Measurements from ENCODE around the gene TNFRSF18. TPM values are rescaled to one million over a fixed set of nuclear protein-coding genes. Genes with fewer than 3 reads are reported as not detected.

Gene TNFRSF18
- total and polyA plus RNA-seq, 2 donors: 4.2 to 29.9 TPM

DNA sequence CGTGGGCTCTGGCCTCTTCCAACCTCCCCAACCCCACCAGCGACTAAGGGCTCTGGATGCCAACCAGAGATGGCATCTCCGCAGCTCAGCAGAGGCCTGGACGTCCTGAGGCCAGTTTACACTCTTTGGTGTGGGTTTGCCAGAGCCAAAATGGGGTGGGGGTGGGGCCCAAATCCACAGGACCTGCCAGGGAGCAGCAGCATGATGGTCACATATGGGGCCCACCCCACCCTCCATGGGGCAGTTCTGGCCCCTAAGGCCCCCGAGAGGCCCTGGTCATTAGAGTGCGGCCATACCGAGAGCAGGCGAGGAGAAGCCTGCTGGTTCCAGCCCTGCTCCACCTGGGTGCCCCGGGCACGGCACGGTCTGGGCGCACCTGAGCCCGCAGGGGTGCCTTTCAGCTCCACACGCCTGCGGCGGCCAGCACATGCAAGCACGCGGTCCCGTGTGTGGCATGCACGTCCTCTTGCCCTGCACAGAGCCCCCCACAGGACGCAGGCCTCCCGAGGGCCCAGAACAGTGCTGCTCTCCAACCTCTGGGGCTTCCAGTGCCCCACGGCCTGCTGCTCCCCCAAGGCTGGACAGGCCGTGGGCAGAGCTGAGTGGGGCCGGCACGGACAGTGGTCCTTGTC lies 35.3 kb upstream of the TNFRSF18 start:
- Histone ChIP-seq H3K9me3 (ENCODE audit: control insufficient read depth in 2 of 2, insufficient read depth in 1 of 2, low read length in 1 of 2) (no peaks in the 10 kb centered on the region), H3K27me3 (ENCODE audit: control insufficient read depth in 2 of 2, insufficient read depth in 1 of 2, low read length in 1 of 2) (peaks cover 14 to 57% of the 10 kb centered on the region in 2 donors), H3K27ac (ENCODE audit: low read depth in 1 of 2, low read length in 1 of 2) (no peak overlapping the region), H3K36me3 (ENCODE audit: control insufficient read depth in 2 of 2, insufficient read depth in 2 of 2, low read length in 1 of 2) (no peaks in the 10 kb centered on the region), H3K4me1 (ENCODE audit: control insufficient read depth in 2 of 2, insufficient read depth in 2 of 2, low read length in 2 of 2) (peaks cover 0 to 2% of the 10 kb centered on the region in 2 donors), H3K4me3 (ENCODE audit: low read length in 2 of 2) (no peak overlapping the region)
- no peak for DNase-seq (ENCODE audit: low read depth in 6 of 9, low spot score in 9 of 9)
- 95% methylated on average over 26 of the region's 26 CpGs for WGBS

DNA sequence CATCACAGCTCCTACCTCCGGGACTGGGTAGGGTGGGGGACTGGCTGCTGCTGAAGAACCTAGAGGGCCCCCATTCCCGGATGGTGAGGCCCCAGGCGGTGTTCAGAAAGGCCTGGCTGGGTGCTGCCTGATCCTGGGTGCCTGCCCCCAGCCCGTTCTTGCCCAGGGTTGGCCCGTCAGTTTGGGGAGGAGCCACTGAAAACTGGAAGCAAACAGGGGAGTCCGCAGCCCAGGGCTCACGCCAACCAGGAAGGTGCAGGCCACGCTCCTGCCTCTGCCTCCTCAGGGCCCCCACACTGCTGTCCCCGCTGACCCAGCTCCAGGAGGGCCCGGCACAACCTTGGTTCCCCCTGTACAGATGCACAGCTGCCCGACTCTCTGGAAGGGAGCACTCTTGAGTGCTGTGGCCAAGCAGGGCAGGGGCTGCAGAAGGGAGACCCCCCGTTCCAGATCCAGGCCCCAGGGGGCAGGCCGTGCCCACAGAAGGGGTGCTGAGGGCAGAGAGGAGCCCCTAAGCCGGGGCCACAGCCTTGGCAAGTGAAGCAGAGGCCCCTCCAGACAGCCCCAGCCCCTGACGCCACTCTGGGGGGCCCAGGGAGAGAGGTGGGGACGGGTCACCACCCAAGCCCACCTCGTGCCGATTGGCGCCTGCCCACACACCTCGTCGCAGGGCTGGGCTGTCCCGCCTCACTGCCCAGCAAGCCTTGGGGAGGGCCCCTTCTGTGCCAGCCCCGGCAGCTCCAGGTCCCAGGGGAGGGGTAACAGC lies 34.6 kb upstream of the TNFRSF18 start:
- WGBS: 79% methylated on average over 23 of the region's 23 CpGs
- DNase-seq (ENCODE audit: low read depth in 6 of 9, low spot score in 9 of 9): no peak
- no peaks in the 10 kb centered on the region for H3K9me3 ChIP-seq (ENCODE audit: control insufficient read depth in 2 of 2, insufficient read depth in 1 of 2, low read length in 1 of 2)
- no peak overlapping the region for H3K4me3 ChIP-seq (ENCODE audit: low read length in 2 of 2)
- H3K27me3 ChIP-seq (ENCODE audit: control insufficient read depth in 2 of 2, insufficient read depth in 1 of 2, low read length in 1 of 2): peaks cover 7 to 52% of the 10 kb centered on the region in 2 donors
- H3K27ac ChIP-seq (ENCODE audit: low read depth in 1 of 2, low read length in 1 of 2): no peak overlapping the region
- H3K4me1 ChIP-seq (ENCODE audit: control insufficient read depth in 2 of 2, insufficient read depth in 2 of 2, low read length in 2 of 2): peaks cover 0 to 3% of the 10 kb centered on the region in 2 donors
- no peaks in the 10 kb centered on the region for H3K36me3 ChIP-seq (ENCODE audit: control insufficient read depth in 2 of 2, insufficient read depth in 2 of 2, low read length in 1 of 2)

DNA sequence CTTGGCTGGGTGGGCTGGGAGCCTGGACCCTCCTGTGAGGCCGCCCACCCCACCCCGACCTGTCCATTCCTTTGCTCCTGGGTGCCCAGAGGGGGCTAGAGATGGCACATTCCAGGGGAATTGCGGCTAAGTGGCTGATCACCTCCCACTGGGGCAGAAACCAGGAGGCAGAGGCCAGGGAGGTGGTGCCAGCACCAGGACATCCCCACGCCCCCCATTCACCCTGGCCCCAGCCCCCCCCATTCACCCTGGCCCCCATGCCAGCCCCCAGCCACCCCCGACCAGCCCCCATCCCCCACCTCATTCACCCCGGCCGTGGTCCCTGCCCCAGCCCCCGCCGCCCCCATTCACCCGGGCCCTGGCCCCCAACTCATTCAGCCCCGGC lies 33.9 kb upstream of the TNFRSF18 start:
- Histone ChIP-seq H3K27me3 (ENCODE audit: control insufficient read depth in 2 of 2, insufficient read depth in 1 of 2, low read length in 1 of 2) (peaks cover under 1 to 46% of the 10 kb centered on the region in 2 donors), H3K27ac (ENCODE audit: low read depth in 1 of 2, low read length in 1 of 2) (no peak overlapping the region), H3K36me3 (ENCODE audit: control insufficient read depth in 2 of 2, insufficient read depth in 2 of 2, low read length in 1 of 2) (peaks cover 0 to 2% of the 10 kb centered on the region in 2 donors), H3K4me1 (ENCODE audit: control insufficient read depth in 2 of 2, insufficient read depth in 2 of 2, low read length in 2 of 2) (peaks cover 0 to 3% of the 10 kb centered on the region in 2 donors), H3K9me3 (ENCODE audit: control insufficient read depth in 2 of 2, insufficient read depth in 1 of 2, low read length in 1 of 2) (no peaks in the 10 kb centered on the region), H3K4me3 (ENCODE audit: low read length in 2 of 2) (no peak overlapping the region)
- no peak for DNase-seq (ENCODE audit: low read depth in 6 of 9, low spot score in 9 of 9)
- 72% methylated on average over 11 of the region's 11 CpGs for WGBS

DNA sequence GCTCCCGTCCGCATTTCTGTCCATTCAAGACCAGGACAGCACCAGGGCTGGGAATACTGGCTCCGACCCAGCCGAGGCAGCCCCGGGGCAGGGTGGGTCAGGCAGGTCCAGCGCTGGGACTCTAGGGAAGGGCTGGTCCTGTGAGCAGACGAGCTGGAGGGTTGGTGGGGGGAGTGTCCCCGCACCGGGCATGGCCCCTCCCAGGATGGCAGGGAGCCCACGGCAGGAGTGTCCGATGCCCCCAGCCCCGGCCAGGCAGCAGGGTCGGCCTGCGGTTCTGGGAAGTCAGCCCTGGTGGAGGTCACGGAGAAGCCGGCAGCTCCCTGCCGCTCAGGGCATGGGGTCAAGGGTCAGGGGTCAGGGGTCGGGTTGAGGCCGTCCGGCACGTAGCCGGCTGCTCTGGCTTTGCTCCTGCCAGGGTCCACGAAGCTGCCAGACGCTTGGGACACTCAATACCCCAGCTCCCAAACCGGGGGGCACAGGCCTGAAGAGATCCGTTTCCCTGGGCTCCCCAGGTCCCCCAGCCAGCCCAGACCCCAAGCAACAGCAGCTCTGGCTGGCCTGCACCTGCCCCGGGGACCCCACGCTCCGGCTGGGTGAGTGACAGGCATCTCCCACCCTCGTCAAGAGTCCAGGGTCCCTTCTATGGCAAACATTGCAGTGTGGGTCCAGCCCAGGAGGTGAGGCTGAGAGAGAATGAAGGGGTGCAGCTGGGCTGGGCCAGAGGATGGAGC lies 33.4 kb upstream of the TNFRSF18 start:
- Histone ChIP-seq H3K27me3 (ENCODE audit: control insufficient read depth in 2 of 2, insufficient read depth in 1 of 2, low read length in 1 of 2) (peaks cover 0 to 43% of the 10 kb centered on the region in 2 donors), H3K9me3 (ENCODE audit: control insufficient read depth in 2 of 2, insufficient read depth in 1 of 2, low read length in 1 of 2) (no peaks in the 10 kb centered on the region), H3K4me3 (ENCODE audit: low read length in 2 of 2) (no peak overlapping the region), H3K27ac (ENCODE audit: low read depth in 1 of 2, low read length in 1 of 2) (no peak overlapping the region), H3K4me1 (ENCODE audit: control insufficient read depth in 2 of 2, insufficient read depth in 2 of 2, low read length in 2 of 2) (peaks cover 0 to 3% of the 10 kb centered on the region in 2 donors), H3K36me3 (ENCODE audit: control insufficient read depth in 2 of 2, insufficient read depth in 2 of 2, low read length in 1 of 2) (peaks cover 0 to 3% of the 10 kb centered on the region in 2 donors)
- WGBS: 69% methylated on average over 30 of the region's 30 CpGs
- DNase-seq (ENCODE audit: low read depth in 6 of 9, low spot score in 9 of 9): no peak

DNA sequence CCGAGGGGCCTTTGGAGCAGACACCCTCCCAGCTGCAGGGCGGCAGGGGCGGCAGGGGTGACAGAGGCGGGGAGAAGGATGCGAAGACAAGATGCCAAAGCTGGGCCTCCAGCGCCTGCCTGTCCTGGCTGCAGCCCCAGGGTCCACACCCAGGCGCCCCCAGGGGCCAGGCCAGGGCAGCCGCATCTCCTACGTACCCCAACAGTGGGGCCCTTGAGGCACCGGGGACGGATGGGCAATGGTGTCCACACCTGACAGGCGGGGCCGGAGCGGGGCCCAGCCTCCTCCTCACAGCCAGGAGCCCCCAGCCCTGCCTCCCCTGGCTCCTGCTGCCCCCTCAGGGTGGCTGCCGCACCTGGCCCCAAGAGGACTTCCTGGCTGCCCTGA lies 32.8 kb upstream of the TNFRSF18 start:
- peaks cover 0 to 6% of the 10 kb centered on the region in 2 donors for H3K36me3 ChIP-seq (ENCODE audit: control insufficient read depth in 2 of 2, insufficient read depth in 2 of 2, low read length in 1 of 2)
- 88% methylated on average over 15 of the region's 15 CpGs for WGBS
- no peak overlapping the region for H3K27ac ChIP-seq (ENCODE audit: low read depth in 1 of 2, low read length in 1 of 2)
- H3K4me3 ChIP-seq (ENCODE audit: low read length in 2 of 2): no peak overlapping the region
- H3K9me3 ChIP-seq (ENCODE audit: control insufficient read depth in 2 of 2, insufficient read depth in 1 of 2, low read length in 1 of 2): no peaks in the 10 kb centered on the region
- H3K27me3 ChIP-seq (ENCODE audit: control insufficient read depth in 2 of 2, insufficient read depth in 1 of 2, low read length in 1 of 2): peaks cover 0 to 41% of the 10 kb centered on the region in 2 donors
- peaks cover 0 to 3% of the 10 kb centered on the region in 2 donors for H3K4me1 ChIP-seq (ENCODE audit: control insufficient read depth in 2 of 2, insufficient read depth in 2 of 2, low read length in 2 of 2)
- DNase-seq (ENCODE audit: low read depth in 6 of 9, low spot score in 9 of 9): no peak

DNA sequence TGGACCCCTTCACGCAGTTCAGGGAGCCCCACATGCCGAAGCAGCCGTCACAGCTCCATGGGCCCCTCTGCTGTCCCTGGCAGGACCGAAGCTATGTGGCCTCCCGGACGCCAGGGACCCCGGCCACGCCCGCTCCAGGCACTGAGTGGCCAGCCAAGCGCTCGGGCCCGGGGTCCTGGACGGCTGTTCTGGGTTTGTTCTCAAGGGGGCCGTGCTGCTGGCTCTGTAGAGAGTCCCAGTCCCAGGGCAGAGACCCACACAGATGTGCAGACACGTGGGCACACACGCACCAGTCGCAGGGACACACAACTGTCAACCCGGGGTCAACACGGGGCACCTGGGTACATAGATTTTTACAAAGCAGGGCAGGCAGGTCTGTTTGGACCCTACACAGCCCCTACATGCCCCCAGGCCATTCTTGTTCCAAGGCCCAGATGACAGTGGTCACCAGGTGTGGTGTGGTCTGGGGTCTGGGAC lies 32.3 kb upstream of the TNFRSF18 start:
- Histone ChIP-seq H3K27ac (ENCODE audit: low read depth in 1 of 2, low read length in 1 of 2) (no peak overlapping the region), H3K36me3 (ENCODE audit: control insufficient read depth in 2 of 2, insufficient read depth in 2 of 2, low read length in 1 of 2) (peaks cover 3 to 6% of the 10 kb centered on the region in 2 donors), H3K4me3 (ENCODE audit: low read length in 2 of 2) (no peak overlapping the region), H3K4me1 (ENCODE audit: control insufficient read depth in 2 of 2, insufficient read depth in 2 of 2, low read length in 2 of 2) (peaks cover 0 to 3% of the 10 kb centered on the region in 2 donors), H3K9me3 (ENCODE audit: control insufficient read depth in 2 of 2, insufficient read depth in 1 of 2, low read length in 1 of 2) (no peaks in the 10 kb centered on the region), H3K27me3 (ENCODE audit: control insufficient read depth in 2 of 2, insufficient read depth in 1 of 2, low read length in 1 of 2) (peaks cover 0 to 41% of the 10 kb centered on the region in 2 donors)
- WGBS: 86% methylated on average over 19 of the region's 19 CpGs
- no peak for DNase-seq (ENCODE audit: low read depth in 6 of 9, low spot score in 9 of 9)

DNA sequence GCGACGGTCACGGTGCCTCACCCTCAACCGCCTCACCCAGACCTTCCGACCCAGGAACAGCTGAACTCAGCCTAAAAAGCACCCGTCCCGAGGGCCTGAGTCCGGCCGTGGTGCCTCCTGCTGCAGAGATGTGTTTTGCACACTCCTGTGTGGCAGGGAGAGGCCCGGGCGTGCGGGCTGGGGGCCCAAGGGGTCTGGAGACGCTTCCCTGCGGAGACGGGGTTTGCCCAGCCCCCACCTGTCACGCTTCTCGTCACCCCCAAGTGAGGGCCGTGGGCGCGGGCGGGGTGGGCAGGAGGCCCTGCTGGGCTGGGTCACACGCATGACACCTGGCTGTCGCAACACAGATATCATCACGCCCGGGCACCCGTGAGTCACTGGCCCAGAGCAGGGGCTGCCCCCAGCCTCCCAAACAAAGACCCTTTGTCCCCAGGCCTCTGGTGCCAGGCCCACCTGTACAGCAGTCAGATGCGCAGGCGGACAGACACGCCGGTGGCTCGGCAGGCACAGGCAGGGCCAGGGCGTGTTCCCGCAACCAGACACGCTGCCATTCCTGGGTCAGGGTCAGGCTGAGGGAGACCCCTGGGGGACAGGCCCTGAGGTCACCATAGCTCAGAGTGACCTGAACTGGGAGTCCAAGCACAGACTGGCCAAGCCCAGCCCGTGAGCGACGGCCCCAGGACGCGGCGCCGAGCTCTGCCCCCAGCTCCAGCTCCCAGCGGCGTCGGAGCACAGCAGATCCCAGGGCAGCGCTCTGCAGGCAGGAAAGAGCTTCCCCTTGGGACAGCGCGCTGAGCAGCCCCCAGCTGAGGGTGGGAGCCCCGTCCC lies 31.7 kb upstream of the TNFRSF18 start:
- Histone ChIP-seq H3K36me3 (ENCODE audit: control insufficient read depth in 2 of 2, insufficient read depth in 2 of 2, low read length in 1 of 2) (peaks cover 3 to 6% of the 10 kb centered on the region in 2 donors), H3K4me1 (ENCODE audit: control insufficient read depth in 2 of 2, insufficient read depth in 2 of 2, low read length in 2 of 2) (peaks cover 4 to 6% of the 10 kb centered on the region in 2 donors), H3K4me3 (ENCODE audit: low read length in 2 of 2) (no peak overlapping the region), H3K27ac (ENCODE audit: low read depth in 1 of 2, low read length in 1 of 2) (no peak overlapping the region), H3K9me3 (ENCODE audit: control insufficient read depth in 2 of 2, insufficient read depth in 1 of 2, low read length in 1 of 2) (no peaks in the 10 kb centered on the region), H3K27me3 (ENCODE audit: control insufficient read depth in 2 of 2, insufficient read depth in 1 of 2, low read length in 1 of 2) (peaks cover 0 to 41% of the 10 kb centered on the region in 2 donors)
- DNase-seq (ENCODE audit: low read depth in 6 of 9, low spot score in 9 of 9): no peak
- WGBS: 76% methylated on average over 48 of the region's 48 CpGs

DNA sequence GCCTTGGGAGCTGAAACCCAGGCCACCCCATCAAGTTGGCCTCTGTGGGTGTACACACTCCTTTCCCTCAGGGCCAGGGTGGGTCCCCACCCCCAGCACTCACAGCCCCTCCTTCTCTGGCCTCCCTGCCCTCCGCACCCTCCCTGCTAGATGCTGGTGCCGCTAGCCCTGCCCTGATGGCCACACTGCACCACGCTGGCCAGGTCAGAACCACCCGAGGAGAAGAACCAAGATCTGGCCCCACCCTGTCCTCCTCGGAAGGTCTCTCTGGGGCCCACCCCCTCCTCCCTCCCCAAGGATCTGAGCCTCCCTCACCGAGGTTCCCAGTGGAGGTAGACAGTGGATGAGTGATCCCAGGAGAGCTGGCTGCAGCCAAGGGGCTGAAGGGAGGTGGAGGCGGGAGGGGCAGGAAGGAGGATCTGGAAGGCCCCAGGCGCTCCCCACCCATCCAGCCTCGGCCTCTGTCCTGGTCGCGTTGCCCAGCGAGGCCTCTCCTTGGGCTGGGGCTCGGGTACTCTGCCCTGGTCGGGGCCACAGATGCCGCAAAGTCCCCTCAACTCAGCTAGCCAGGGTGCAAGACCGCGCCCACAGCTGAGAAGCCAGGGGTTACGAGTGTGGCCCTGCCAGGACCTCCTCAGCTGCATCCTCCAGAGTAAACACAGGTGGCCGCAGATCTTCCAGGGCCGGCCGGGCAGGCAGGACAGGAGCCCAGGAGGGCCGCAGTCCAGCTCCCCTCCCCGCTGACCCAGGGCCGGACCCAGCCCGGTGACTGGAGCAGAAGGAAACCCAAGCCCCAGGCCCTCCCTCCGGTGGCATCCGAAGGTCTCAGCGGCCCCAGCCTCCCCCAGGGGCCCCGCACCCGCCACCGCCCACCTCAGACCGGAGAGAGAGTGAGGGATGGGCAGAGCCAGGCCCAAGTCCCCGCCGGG lies 30.8 kb upstream of the TNFRSF18 start:
- H3K4me1 ChIP-seq (ENCODE audit: control insufficient read depth in 2 of 2, insufficient read depth in 2 of 2, low read length in 2 of 2): peaks cover 6 to 10% of the 10 kb centered on the region in 2 donors
- H3K9me3 ChIP-seq (ENCODE audit: control insufficient read depth in 2 of 2, insufficient read depth in 1 of 2, low read length in 1 of 2): no peaks in the 10 kb centered on the region
- no peak for DNase-seq (ENCODE audit: low read depth in 6 of 9, low spot score in 9 of 9)
- H3K36me3 ChIP-seq (ENCODE audit: control insufficient read depth in 2 of 2, insufficient read depth in 2 of 2, low read length in 1 of 2): peaks cover 3 to 6% of the 10 kb centered on the region in 2 donors
- H3K4me3 ChIP-seq (ENCODE audit: low read length in 2 of 2): no peak overlapping the region
- H3K27me3 ChIP-seq (ENCODE audit: control insufficient read depth in 2 of 2, insufficient read depth in 1 of 2, low read length in 1 of 2): peaks cover 0 to 41% of the 10 kb centered on the region in 2 donors
- no peak overlapping the region for H3K27ac ChIP-seq (ENCODE audit: low read depth in 1 of 2, low read length in 1 of 2)
- whole genome bisulfite sequencing: 69% methylated on average over 34 of the region's 34 CpGs
